Measurements from ENCODE around the gene RETSAT.

The RETSAT gene

GRCh38 chr2:85314884-85315242, 39.5 kb downstream of the RETSAT start:
- no peaks in the 10 kb centered on the region; the same call in 1 of the 2 replicates for H3K4me1 ChIP-seq
- no peaks in the 10 kb centered on the region for H3K36me3 ChIP-seq
- DNase-seq = no peak
- TF ChIP-seq CTCF (IDR thresholded peaks at IDR 0.05; ENCODE audit: low read depth, low read length) = no peak
- H3K27me3 ChIP-seq = no peaks in the 10 kb centered on the region
- no peaks in the 10 kb centered on the region for H3K9me3 ChIP-seq
- no peak overlapping the region for H3K4me3 ChIP-seq (ENCODE audit: low read depth, low read length)

GRCh38 chr2:85312404-85312803, 41.9 kb downstream of the RETSAT start:
- DNase-seq = no peak
- no peak overlapping the region for H3K4me3 ChIP-seq (ENCODE audit: low read depth, low read length)
- no peaks in the 10 kb centered on the region for H3K36me3 ChIP-seq
- peaks cover 9% of the 10 kb centered on the region; the same call in 1 of the 2 replicates for H3K4me1 ChIP-seq
- TF ChIP-seq CTCF (IDR thresholded peaks at IDR 0.05; ENCODE audit: low read depth, low read length) = no peak
- no peaks in the 10 kb centered on the region for H3K9me3 ChIP-seq
- no peaks in the 10 kb centered on the region for H3K27me3 ChIP-seq

- Histone ChIP-seq H3K9me3 (no peaks in the 10 kb centered on the region), H3K4me1 (peaks cover 9% of the 10 kb centered on the region; the same call in 1 of the 2 replicates), H3K36me3 (no peaks in the 10 kb centered on the region), H3K27me3 (no peaks in the 10 kb centered on the region), H3K4me3 (ENCODE audit: low read depth, low read length) (no peak overlapping the region)
- TF ChIP-seq CTCF (IDR thresholded peaks at IDR 0.05; ENCODE audit: low read depth, low read length) = no peak
- no peak for DNase-seq
Measured at GRCh38 chr2:85310330-85310729, 44.0 kb downstream of the RETSAT start.

GRCh38 chr2:85309699-85310321, 44.5 kb downstream of the RETSAT start:
- DNase-seq = no peak
- Histone ChIP-seq H3K9me3 (no peaks in the 10 kb centered on the region), H3K4me3 (ENCODE audit: low read depth, low read length) (no peak overlapping the region)

GRCh38 chr2:85308896-85309555, 45.3 kb downstream of the RETSAT start:
- Histone ChIP-seq H3K9me3 (no peaks in the 10 kb centered on the region), H3K27me3 (no peaks in the 10 kb centered on the region), H3K4me1 (peaks cover 9% of the 10 kb centered on the region; the same call in 1 of the 2 replicates), H3K4me3 (ENCODE audit: low read depth, low read length) (no peak overlapping the region; the same call in none of the 2 replicates), H3K36me3 (no peaks in the 10 kb centered on the region)
- DNase-seq = peak; percentile 82
- no peak for TF ChIP-seq CTCF (IDR thresholded peaks at IDR 0.05; ENCODE audit: low read depth, low read length)

More at GRCh38 chr2:85309699-85310321, 44.5 kb downstream of the RETSAT start:
- Histone ChIP-seq H3K36me3 (no peaks in the 10 kb centered on the region), H3K27me3 (no peaks in the 10 kb centered on the region), H3K4me1 (peaks cover 9% of the 10 kb centered on the region; the same call in 1 of the 2 replicates)
- TF ChIP-seq CTCF (IDR thresholded peaks at IDR 0.05; ENCODE audit: low read depth, low read length) = no peak

GRCh38 chr2:85308201-85308600, 46.1 kb downstream of the RETSAT start:
- Histone ChIP-seq H3K4me1 (peaks cover 9% of the 10 kb centered on the region; the same call in 1 of the 2 replicates), H3K27me3 (no peaks in the 10 kb centered on the region), H3K4me3 (ENCODE audit: low read depth, low read length) (no peak overlapping the region), H3K36me3 (no peaks in the 10 kb centered on the region), H3K9me3 (no peaks in the 10 kb centered on the region)
- no peak for DNase-seq
- TF ChIP-seq CTCF (IDR thresholded peaks at IDR 0.05; ENCODE audit: low read depth, low read length) = no peak
